Cortex of kidney (tissue), 1 donor: ENCODE data around the gene KIT.

Experiments
- DNase-seq: peaks from one replicate; lab custom pipeline; 2025; lab: John Stamatoyannopoulos, UW

Gene KIT

DNA sequence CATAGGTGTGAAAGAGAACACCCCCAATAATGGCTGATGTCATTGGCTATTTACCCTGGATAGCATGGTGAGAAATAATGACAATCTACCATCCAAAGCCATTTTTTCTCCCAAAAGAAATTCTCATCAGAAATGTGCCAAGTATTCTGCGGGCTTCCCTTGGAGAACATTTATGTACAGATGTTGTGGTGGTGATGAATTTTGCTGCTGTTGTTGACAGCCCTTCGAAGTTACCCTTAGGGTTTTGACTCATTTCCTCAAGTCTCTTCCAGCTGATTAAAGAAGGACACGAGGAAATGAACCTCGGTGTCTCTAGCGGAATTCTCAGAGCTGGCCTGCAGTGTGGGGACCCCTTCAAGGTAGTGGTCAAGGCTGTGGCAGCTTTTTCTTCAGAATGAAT lies 3.4 kb downstream of the KIT start:
- DNase-seq: no peak

DNA sequence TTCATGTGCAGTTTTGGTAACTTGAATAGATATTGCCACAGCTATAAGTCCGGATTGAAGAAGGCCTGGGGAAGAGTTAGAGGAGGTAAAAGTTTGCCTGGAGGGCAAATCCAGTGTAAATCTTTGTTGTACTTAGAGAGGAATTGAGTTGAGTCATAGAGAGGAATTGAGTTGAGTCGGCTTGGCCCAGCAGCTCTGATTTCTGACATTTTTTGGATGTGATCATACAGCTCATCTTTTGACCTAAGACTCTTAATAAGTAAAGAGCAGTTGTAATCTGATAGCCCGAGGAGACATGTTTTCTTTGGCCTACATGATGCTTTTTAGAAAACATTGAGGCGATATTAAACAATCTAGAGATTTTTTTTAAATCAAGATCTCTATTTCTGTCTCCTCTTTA lies 3.9 kb downstream of the KIT start:
- DNase-seq: no peak

DNA sequence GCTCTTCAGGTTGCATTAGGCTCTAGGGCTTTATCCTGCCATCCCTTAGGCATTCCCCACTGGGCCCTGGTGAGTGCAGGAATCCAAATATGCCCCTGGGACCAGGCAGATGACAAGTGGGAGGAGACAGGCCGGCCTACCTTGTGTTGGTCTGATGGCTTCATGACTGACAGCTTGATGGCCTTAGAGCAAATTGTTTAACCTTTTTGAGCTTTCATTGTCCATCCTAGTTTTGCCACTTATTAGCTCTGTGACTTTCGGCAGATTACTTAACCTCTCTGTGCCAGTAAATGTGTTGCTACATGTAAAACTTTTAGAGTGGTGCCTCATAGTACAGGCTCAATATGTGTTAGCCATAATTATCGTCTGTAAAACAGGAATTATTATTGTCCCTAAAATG lies 4.4 kb downstream of the KIT start:
- no peak for DNase-seq

DNA sequence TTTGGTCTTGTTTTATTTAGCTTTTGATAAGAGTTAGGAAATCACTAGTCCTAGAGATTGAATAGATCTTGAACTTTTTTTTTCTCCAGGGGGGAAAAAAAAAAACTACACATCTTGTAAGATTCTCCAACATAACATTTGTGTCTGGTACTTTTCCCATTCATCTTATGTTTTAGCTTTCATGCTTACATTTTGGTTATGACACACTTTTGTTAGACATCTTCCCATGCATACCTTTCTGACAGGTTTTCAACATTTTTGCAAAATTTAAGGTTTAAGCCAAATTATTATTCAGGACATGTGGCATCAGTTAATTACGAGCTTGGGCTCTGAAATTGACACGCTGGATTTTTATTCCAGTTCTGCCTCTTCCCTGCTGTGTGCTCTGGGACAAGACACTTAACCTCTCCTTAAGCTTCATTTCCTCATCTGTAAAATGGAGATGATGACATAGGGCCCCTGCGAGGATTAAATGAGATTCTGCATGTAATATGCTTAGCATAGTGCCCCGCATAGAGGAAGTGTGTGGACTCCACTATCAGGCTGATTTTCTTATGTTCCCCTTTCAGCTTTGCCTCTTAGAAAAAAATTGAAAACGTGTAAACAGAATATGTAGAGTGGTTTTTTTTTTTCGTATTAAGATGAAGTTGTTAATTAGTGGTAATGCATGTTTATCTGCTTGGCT lies 5.3 kb downstream of the KIT start:
- DNase-seq: no peak

DNA sequence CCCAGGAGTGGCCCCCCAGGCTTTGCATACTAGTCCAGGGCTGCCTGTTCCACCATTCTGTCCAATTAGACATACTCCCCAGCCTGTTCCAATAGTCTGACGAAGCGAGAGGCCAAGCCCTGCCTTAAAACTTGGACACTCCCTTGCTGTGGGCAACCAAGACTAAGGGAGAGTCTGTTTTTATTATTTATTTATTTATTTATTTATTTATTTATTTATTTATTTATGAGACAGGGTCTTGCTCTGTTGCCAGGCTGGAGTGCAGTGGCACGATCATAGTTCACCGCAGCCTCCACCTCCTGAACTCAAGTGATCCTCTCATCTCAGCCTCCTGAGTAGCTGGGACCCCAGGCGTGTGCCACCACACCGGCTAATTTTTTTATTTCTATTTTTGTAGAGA lies 6.6 kb downstream of the KIT start:
- no peak for DNase-seq

DNA sequence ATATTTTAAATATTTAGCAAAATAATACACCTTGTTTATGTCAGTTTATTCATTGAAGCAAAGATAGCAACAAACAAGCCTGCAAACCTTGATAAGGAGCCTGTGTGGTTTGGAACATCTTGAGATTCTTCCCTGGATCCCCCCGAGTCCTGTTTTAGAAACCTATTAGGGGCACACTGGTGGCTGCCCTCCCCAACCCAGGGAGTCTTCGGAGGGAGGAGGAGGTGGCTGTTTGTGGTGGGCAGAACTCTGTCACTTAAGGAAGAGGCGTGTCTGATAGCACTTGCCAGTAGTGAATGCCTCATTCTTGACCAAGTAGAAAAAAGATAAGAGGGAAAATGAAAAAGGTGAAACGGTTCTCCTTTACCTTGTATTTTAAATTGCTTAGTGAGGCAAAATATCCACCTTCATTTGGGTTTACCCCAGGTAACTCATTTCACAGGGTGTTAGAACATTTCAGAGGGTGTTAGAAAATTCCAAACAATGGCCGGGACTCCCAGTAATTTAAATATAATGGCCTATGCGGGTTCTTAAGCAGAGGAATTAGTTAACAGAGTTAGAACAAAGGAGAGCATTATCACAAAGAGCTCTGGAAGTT lies 10.4 kb downstream of the KIT start:
- no peak for DNase-seq

DNA sequence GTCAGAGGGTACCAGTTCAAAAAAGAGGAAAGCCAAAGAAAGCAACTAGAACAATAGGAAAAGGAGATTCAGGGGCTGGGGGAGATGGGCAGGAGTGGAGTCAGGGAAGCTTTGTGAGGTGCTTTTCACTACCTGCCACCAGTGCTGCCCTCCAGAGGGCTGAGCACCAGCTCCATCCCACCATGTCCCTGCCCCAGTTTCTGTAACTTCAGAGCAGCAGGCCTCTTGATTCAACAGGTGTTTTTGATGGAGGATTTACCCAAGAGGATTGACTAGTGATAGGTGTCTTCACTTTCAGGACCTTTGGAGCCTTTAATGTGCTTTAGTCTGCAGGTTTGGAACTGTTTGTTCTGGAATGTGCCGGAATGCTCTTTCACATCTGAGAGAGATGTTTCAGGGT lies 12.1 kb downstream of the KIT start:
- no peak for DNase-seq

DNA sequence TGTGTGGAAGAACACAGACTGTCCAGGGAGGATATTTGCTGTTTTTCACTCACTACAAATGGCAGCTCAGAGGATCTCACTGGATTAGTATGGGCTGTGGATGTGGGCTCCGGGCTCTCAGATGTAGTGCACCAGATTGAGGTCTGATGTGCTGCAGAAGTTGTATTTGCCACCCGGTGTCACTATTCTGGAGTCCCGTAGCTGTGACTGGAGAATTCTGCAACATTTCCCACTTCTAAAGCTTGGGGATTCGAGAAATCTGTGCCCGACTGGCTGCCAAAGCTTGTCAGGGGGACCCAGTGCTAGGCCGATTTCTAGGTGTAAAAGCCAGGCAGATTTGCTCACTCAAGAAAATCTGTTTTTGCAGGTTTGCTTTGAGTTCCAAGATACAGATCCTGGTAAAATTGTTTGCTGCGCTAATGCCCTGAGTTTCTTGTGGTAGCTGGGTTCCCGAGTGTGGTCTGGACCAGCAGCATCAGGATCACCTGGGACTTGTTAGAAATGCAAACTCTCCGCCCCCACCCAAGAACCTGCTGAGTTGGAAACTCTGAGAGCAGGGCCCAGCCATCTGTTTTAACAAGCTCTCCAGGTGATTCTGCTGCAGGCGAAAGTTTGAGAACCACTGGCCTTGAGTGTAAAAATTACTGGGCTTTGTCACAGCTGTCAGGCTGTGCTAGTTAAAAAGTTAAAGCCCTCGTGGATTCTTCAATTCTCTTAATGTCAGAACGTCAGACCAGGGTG lies 18.1 kb downstream of the KIT start:
- DNase-seq: no peak

DNA sequence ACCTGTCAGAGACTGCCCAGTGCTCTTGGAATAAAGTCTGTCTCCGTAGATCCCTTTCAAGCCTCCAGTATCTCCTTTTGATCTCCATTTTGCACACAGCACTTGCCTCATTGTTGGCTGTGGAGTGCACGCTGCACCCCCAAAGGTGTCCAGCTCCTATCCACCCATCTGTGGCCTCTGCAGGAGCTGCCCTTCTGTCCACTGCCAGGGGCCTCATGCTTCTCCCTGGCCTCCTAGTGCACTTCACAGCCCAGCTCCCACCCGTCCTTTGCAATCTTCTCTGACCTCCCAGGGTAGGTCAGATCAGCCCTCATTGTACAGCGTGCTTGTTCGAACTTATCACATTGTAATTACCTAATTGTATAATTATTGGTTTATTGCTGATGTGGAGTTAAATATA lies 18.9 kb downstream of the KIT start:
- no peak for DNase-seq

DNA sequence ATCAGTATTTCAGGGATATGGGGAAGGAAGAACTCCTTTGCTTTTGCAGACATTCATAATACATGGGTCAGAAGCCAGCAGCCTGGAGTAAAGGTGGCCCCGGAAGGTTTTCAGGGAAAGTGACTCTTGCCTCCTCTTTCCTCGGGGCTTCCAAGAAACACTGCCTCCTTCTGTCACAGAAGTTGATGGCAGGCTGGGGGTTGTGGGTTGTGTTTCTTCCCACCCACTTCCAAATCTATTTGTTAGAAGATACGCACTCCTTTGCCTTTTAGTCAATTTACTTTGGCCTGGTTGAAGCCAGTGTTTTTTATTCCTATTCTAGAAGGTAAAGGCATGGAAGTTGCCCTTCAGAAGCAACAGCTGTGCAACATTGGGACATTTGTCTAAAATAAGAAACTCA lies 19.7 kb downstream of the KIT start:
- DNase-seq: no peak

DNA sequence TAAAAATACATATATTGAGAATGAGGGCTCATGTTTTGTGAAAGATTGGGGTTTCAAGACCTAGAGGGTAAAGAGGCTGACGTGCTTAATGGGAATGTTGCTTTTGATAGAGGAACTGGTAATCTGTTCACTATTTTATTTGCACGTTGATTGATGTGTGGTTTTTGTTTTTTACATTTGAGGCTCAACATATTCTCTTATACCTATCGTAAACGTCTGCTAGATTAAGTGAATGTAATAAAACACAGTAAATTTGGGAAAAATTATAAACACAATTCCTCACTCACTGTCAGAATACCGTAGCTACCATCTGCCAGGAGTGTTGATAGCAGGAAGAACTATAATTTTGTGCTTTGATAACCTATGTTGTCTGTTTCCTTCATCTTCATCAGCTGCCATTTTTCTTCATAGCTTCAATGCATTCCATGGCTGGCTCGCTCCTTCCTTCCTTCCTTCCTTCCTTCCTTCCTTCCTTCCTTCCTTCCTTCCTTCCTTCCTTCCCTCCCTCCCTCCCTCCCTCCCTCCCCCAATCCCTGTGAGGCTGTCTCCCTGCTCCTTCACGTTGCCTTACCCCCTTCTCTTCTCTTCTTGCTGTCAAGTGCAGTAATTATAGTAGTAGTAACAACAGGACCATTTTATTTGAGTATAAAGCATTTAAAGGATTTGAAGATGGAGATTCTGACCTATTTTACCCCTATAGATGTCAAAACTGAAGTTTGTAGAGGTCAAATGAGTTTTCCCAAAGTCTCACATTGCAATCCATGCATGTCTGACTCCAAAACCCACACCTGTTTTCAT lies 20.3 kb downstream of the KIT start:
- no peak for DNase-seq

DNA sequence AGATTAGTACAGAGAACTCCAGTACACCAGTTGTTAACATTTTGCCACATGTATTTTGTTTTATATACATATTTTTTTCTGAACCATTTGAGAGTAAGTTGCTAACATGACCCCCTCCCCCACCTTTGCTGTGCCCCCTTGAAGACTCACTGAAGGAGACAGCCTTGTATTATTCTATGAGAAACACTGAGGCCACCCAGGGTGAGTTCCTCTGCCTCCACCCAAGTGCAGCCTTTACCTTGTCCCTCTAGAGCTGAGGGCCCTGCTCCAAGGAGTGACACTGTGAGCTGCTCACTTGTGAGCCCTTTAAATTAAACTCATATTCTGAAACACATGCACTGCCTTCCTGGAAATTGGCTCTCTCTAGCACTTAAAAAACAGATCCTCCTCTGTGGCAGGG lies 21.1 kb downstream of the KIT start:
- no peak for DNase-seq

DNA sequence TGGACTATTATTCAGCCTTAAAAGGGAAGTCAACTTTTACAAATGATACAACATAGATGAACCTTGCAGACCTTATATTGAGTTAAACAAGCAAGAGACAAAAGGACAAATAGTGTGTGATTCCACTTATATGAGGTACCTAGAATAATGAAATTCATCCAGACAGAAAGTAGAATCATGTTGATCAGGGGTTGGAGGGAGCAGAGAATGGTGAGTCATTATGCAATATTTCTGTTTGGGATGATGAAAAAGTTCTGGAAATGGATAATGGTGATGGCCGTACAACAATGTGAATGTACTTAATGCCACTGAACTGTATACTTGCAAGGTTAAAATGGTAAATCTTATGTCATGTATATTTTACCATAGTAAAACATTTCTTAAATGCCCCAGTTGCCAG lies 22.1 kb downstream of the KIT start:
- no peak for DNase-seq

DNA sequence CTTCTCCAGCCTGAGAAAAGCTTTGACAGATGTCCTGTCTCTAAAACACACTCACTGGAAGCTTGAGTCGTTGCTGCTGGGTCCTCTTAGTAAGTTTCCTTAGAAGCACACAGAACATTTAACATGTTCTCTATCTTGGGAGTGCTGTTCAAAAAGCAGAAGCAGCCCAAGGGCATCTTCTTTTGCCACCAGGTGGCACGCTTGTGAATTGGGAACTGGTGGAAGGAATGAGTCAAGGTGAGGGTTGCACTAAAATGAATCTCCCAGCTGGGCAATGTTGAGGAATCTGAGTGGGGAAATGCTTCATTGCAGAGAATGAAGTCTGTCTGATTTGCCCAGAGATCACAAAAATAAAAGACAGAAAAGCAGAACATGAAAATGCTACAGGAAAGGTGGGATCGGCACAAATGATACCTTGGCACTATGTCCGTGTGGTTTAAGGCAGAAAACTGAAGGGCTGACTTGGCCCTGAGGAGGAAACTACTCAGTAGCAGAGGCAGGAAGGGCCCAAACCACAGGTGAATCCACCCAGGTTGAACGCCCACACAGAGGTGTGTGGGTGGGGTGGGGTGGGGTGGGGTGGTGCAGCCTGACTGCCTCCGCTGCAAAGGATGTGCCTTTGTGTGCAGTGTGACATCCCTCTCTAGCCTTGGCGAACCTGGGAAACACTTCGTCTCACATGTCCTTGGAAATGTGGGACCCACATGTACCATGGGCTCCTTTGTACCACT lies 26.0 kb downstream of the KIT start:
- DNase-seq: no peak

DNA sequence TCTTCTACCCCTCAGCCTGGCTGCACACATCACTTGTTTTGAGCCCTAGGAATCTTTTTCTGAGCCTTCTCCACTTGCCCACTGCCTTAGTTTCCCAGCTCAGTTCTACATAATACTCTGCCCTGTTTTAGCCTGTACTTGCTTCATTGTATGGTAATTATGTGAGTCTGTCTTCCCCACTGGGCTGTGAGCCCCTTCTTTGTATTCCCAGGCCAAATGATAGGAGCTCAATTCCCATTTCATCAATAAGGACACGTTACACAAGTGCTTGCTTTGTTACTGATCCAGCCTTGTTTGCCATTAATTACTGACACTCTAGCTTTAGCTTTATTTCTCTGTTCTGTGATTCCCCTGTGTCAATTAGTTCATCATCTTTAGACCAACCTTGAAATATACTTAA lies 28.1 kb downstream of the KIT start:
- no peak for DNase-seq

DNA sequence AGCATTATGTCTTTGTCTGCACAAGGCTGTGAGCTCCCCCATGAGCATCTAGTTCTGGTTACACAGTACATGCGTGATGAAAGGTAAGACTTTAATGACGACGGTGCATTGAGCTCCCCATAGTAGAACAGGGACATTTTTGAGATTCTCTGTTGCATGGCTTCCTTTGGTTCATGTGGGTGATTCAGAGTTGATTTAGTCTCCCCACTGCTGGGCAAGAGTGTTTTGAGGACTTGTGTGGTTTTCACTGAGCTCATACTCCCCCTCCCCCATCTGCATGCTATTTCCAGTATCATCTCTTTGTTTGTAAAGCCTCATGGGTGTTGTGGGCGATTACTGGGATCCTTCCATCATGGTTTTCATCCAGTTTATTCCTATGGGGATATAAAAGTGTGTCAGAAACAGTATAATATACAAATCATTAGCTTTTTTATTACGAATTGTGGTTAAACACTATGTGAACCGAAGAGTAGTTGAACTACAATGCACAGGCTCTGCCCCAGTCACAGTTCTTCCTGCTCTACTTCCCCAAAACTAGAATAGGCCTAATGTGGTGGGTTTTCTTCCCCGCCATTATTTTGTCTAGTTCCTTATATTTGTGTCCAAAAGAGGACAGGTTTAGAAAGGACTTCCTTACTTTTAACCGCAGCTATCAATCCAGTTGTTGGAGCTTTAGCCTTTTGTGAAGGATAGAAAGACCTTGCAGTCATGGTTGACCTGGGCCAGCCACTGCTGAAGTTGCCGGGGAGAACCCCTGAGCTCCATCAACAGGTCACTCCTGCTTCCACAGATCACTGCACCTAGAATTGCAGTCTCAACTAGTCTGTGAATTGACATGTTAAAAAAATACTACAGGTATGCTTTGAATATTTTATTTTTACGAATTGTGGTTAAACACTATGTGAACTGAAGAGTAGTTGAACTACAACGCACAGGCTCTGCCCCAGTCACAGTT lies 30.4 kb downstream of the KIT start:
- no peak for DNase-seq

DNA sequence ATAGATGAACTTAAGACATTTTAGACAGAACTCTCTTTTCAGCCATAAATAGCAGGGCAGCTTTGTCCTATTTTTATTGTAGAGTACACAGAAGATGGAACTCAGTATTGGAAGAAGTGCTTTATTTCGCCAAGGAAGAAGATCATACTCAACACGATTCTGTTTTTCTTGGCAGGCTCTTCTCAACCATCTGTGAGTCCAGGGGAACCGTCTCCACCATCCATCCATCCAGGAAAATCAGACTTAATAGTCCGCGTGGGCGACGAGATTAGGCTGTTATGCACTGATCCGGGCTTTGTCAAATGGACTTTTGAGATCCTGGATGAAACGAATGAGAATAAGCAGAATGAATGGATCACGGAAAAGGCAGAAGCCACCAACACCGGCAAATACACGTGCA lies 37.6 kb downstream of the KIT start:
- DNase-seq: no peak

DNA sequence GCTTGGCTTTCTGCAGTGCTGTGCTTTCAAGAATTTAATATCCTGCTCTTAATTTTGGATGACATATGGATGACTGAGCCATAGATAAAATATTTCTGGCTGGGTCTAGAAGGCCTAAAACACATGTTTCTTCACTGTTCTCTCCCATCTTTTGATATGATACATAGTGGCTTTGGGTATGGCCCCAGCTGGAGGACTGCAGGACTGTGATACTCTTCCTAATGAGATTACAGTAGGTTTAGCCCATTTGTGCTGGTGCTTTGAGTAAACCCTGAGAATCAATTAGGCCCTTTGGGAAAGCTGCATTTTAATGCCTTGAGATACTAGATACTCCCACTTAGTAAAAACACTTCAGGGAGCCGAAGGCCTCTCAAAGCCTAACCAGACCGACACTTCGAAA lies 38.0 kb downstream of the KIT start:
- no peak for DNase-seq

DNA sequence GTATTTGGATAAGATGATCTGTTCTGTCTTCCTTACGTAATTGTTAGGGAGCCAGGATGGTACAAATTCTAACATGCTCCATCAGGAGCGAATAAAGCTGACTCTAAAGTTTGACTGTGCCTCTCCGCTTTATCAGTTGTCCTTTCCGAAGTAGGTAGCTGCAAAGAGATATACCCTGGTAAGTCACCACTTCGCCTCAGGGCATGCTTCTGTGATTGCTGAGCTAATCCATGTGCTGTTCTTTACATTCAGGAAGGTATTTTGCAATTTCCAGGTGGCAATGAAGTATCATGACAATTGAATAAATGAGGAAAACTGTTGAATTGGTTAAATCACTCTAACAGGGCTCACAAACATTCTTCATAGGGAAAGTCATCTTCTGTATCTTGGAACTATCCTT lies 38.9 kb downstream of the KIT start:
- no peak for DNase-seq

DNA sequence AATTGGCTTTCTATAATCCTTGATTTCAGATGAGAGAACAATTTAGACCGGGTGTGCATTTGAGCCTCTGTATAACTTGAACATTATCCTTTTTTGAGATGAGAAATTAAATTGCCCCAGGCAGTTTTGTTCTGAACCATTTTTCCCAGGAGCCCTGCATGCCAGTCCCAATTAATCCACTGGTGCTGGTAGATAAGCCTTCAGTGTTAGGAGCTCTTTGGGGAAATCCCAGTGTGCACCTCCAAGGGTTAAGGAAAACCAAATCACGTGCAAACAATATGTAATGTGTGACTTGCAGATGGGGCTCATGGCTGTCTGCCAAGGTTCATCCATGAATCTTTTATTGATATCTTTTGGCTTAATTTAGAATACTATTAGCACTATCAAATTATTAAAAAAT lies 43.2 kb downstream of the KIT start:
- DNase-seq: no peak

DNA sequence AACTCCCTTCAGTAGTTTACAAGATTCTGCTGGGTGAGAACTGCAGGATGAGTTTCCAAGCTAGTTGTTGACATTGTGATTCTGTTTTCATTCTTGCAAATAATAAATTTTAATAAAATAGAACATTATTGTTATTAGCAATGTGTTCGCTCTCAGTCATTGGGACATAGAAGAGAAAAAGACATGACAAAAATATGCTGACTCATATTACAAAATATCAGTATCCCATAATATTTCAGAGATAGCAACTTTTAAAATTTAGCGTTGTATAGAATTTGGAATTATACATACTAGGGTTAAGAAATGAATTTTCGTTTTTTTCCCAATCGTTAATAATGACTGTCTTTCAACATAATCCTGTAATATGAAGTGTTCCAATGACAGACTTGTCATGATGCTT lies 45.4 kb downstream of the KIT start:
- no peak for DNase-seq
